ENCODE measurements around the gene GPS1.

- TF ChIP-seq, protein P1, sequence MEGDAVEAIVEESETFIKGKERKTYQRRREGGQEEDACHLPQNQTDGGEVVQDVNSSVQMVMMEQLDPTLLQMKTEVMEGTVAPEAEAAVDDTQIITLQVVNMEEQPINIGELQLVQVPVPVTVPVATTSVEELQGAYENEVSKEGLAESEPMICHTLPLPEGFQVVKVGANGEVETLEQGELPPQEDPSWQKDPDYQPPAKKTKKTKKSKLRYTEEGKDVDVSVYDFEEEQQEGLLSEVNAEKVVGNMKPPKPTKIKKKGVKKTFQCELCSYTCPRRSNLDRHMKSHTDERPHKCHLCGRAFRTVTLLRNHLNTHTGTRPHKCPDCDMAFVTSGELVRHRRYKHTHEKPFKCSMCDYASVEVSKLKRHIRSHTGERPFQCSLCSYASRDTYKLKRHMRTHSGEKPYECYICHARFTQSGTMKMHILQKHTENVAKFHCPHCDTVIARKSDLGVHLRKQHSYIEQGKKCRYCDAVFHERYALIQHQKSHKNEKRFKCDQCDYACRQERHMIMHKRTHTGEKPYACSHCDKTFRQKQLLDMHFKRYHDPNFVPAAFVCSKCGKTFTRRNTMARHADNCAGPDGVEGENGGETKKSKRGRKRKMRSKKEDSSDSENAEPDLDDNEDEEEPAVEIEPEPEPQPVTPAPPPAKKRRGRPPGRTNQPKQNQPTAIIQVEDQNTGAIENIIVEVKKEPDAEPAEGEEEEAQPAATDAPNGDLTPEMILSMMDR (IDR thresholded peaks at IDR 0.05) = no peak
- no peak for TF ChIP-seq POLR2A (IDR thresholded peaks at IDR 0.05)
Measured at GRCh38 chr17:82055965-82056728, 4.4 kb downstream of the GPS1 start.
